Measurements from ENCODE around the gene PRAMEF4.
"Not testable (repeated sequence)": the region's sequence is repeated elsewhere in the genome, so short reads cannot be mapped to it uniquely, and the experiment has no call there.

The PRAMEF4 gene

DNA sequence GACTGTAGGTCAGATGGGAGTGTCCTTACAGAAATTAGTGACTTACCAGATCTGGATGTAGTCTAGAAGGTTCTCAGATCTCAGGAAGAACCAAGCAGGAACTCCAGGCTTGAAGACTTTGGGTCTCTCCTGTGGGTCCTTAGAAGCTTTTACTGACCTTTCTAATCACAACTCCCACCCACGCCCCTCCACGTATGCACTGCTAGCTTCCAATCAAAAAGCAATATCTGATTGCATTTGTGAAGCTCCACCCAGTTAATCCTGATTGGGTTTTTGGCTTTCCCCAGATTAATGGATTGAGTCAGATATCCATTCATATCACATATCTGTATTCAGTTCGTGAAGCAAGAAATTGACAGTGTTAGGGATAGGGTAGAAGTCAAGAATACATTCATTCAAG, at the start of gene PRAMEF4:
TSS of gene PRAMEF4 (minus strand) at position 101 of the 400 bp plus-strand sequence. CDS start 2,807 bp downstream, outside the sequence.
- not testable (repeated sequence) for H3K36me3 ChIP-seq (ENCODE audit: control insufficient read depth, insufficient read depth, low read length); H3K27me3 ChIP-seq (ENCODE audit: control insufficient read depth, insufficient read depth, low read length); H3K9me3 ChIP-seq (ENCODE audit: control insufficient read depth, low read length); H3K4me3 ChIP-seq (ENCODE audit: low read length); H3K4me1 ChIP-seq (ENCODE audit: control insufficient read depth, insufficient read depth, low read length); H3K9ac ChIP-seq (ENCODE audit: low read length)

DNA sequence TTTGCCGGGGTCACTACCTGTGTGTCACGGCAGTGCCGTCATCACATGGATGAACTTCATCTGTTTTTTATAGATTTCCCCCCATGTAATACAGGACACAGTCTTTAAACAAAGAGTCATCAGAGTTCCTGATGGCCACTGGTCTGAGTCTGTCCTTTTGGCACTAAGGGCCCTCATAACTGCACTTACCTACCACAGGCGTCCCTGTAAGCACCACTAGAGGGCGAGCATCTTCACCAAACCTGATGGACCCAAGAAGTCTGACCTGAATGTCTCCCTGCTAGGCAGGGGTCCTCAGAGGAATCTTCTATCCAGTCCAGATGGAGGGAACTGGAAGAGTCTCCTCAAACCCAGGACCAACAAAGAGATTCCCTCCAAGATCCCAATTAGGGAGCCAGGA, 38.4 kb upstream of the PRAMEF4 start:
- not testable (repeated sequence) for H3K4me3 ChIP-seq (ENCODE audit: low read length); H3K36me3 ChIP-seq (ENCODE audit: control insufficient read depth, insufficient read depth, low read length); H3K4me1 ChIP-seq (ENCODE audit: control insufficient read depth, insufficient read depth, low read length); H3K9me3 ChIP-seq (ENCODE audit: control insufficient read depth, low read length); H3K27me3 ChIP-seq (ENCODE audit: control insufficient read depth, insufficient read depth, low read length); H3K9ac ChIP-seq (ENCODE audit: low read length)

DNA sequence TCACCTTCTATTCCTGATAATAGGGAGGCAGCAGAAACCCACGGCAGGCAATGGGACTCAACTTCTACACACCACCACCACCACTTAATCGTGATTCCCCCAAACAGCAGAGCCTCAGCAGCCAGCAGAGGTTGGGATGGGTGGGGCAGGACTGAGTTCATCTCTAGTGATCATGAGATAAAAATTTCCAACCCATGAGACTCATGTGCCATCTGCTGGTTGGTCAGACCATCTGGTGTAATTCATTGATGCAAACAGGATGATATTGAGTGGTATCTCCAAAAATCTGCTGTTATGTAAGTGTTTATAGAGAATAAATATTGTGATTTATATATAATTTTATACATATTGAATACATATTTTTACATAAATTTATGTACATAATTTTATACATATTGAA, 35.7 kb upstream of the PRAMEF4 start:
- H3K27me3 ChIP-seq (ENCODE audit: control insufficient read depth, insufficient read depth, low read length); H3K36me3 ChIP-seq (ENCODE audit: control insufficient read depth, insufficient read depth, low read length); H3K4me3 ChIP-seq (ENCODE audit: low read length); H3K4me1 ChIP-seq (ENCODE audit: control insufficient read depth, insufficient read depth, low read length); H3K9ac ChIP-seq (ENCODE audit: low read length); H3K9me3 ChIP-seq (ENCODE audit: control insufficient read depth, low read length): not testable (repeated sequence)

DNA sequence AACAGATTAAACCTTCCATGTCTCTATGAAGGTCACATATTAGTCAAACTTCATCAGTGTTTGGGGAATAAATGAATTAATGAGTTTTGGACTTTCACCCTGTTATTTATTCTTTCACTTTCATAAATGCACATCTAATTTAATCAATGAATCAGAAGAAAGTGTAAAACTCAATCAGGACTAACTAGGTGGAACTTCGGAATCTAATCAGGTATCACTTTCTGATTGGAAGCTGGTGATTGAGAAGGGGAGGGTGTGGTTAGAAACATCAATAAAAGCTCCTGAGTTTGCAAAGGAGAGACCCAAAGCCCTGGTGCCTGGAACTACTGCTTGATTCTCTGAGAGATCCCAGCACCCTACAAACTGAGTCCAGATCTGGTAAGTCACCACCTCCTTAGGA, 30.3 kb upstream of the PRAMEF4 start, which contains the start of gene PRAMEF7:
TSS of gene PRAMEF7 (plus strand) at position 301 of the 400 bp plus-strand sequence. CDS start 1,083 bp downstream, outside the sequence.
- not testable (repeated sequence) for H3K4me3 ChIP-seq (ENCODE audit: low read length); H3K9ac ChIP-seq (ENCODE audit: low read length); H3K27me3 ChIP-seq (ENCODE audit: control insufficient read depth, insufficient read depth, low read length); H3K4me1 ChIP-seq (ENCODE audit: control insufficient read depth, insufficient read depth, low read length); H3K9me3 ChIP-seq (ENCODE audit: control insufficient read depth, low read length); H3K36me3 ChIP-seq (ENCODE audit: control insufficient read depth, insufficient read depth, low read length)

DNA sequence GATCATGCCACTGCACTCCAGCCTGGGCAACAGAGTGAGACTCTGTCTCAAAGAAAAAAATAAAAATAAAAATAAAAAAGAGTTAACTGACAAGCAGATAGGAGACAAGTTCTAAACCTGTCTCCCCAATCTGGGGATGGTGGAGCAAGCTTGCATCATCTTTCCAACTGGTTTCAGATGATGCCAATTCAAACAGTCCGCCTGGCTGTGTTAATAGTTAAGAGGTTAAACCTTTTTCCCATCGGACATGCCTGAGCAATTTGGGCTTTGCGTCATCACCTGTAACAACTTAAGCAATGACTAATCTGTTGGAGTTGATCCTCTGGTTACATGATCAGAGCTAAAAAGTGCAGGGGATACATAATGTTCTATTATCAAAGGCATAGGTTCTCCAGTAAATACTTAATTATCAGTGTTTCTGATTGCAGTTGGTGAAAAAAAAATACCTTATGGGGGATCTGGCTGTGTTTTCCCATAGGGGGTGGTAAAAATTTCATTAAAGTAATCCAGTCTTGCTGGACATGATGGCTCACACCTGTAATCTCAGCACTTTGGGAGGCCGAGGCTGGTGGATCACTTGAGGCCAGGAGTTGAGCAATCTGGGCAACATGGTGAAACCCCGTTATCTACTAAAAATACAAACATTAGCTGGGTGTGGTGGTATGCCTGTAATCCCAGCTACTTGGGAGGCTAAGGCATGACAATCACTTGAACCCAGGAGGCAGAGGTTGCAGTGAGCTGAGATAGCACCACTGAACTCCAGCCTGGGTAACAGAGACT, 18.0 kb upstream of the PRAMEF4 start:
- H3K27me3 ChIP-seq (ENCODE audit: control insufficient read depth, insufficient read depth, low read length); H3K36me3 ChIP-seq (ENCODE audit: control insufficient read depth, insufficient read depth, low read length); H3K9me3 ChIP-seq (ENCODE audit: control insufficient read depth, low read length); H3K4me1 ChIP-seq (ENCODE audit: control insufficient read depth, insufficient read depth, low read length); H3K4me3 ChIP-seq (ENCODE audit: low read length); H3K9ac ChIP-seq (ENCODE audit: low read length): not testable (repeated sequence)

DNA sequence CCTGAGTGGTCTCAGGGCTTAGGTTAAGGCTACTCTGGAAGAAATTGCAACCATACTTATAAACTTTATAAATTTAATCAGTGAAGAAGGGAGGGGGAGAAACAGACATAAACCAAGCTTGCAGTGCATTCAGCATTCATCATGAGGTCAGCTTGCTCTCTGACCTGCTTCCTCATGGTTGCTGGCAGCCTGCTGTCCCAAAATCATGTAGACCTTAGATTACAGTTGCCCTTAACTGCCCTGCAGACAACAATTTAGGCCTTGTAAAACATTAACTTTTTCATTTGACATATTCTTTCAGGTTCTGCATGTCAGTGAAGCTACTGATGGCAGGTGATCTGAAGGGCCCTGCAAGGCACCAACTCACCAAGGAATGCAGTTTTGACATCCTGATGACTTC, 13.2 kb upstream of the PRAMEF4 start:
- not testable (repeated sequence) for H3K9ac ChIP-seq (ENCODE audit: low read length); H3K4me3 ChIP-seq (ENCODE audit: low read length); H3K9me3 ChIP-seq (ENCODE audit: control insufficient read depth, low read length); H3K4me1 ChIP-seq (ENCODE audit: control insufficient read depth, insufficient read depth, low read length); H3K36me3 ChIP-seq (ENCODE audit: control insufficient read depth, insufficient read depth, low read length); H3K27me3 ChIP-seq (ENCODE audit: control insufficient read depth, insufficient read depth, low read length)

DNA sequence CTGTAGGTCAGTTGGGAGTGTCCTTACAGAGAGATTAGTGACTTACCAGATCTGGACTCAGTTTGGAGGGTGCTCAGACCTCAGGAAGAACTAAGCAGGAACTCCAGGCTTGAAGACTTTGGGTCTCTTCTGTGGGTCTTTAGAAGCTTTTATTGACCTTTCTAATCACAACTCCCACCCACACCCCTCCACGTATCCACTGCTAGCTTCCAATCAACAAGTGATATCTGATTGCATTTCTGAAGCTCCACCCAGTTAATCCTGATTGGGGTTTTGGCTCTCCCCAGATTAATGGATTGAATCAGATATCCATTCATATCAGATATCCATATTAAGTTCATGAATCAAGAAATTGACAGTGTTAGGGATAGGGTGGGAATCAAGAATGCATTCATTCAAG, 12.2 kb upstream of the PRAMEF4 start, which contains the start of gene PRAMEF10:
TSS of gene PRAMEF10 (minus strand) at position 101 of the 400 bp plus-strand sequence. CDS start 2,423 bp downstream, outside the sequence.
- not testable (repeated sequence) for H3K36me3 ChIP-seq (ENCODE audit: control insufficient read depth, insufficient read depth, low read length); H3K4me1 ChIP-seq (ENCODE audit: control insufficient read depth, insufficient read depth, low read length); H3K9ac ChIP-seq (ENCODE audit: low read length); H3K9me3 ChIP-seq (ENCODE audit: control insufficient read depth, low read length); H3K4me3 ChIP-seq (ENCODE audit: low read length); H3K27me3 ChIP-seq (ENCODE audit: control insufficient read depth, insufficient read depth, low read length)

DNA sequence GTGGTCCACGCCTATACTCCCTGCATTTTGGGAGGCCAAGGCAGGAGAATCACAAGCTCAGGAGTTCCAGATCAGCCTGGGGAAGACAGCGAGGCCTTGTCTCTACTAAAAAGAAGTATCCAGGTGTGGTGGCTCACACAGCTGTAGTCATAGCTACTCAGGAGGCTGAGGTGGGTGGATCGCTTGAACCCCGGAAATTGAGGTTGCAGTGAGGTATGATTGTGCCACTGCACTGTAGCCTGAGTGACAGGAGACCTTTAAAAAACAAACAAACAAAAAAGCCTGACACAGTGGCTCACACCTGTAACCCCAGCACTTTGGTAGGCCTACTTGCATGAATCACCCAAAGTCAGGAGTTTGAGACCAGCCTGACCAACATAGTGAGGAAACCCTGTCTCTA, 7.5 kb downstream of the PRAMEF4 start:
- H3K9ac ChIP-seq (ENCODE audit: low read length); H3K4me3 ChIP-seq (ENCODE audit: low read length); H3K27me3 ChIP-seq (ENCODE audit: control insufficient read depth, insufficient read depth, low read length); H3K9me3 ChIP-seq (ENCODE audit: control insufficient read depth, low read length); H3K36me3 ChIP-seq (ENCODE audit: control insufficient read depth, insufficient read depth, low read length); H3K4me1 ChIP-seq (ENCODE audit: control insufficient read depth, insufficient read depth, low read length): not testable (repeated sequence)

DNA sequence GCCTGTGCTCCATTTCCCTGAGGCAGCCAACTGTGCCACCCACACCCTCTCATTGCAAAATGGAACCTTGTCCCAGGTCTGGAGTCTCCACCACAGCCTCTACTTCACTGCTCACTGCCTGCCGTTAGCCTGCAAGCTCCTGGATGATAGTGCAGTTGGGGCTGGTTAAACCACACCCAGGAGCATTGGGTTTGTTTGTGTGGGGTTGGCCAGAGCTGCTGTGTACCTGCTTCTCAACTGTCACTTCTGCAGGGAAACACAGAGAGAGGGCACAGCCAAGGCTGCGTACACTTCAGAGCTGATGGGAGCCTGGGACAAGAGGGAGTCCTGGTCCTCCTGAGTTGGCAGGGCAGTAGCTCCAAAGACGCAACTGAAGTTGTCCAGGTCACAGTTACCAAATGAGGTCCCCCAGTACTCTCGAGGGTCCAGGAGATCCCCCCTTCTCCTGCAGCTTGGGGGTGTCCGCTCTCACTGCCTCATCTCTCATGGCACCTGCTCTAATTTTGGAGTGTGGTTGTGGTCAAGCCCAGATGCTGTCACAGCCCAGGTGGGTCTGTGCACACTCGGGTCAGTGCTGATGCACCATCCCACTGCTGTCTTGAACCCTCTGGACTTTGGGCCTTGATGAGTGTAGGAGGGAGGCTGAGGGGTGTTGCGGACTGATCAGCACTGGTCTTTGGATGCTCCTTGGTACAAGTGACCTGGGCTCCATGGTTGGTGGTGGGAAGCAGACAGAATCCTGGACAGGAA, 22.7 kb downstream of the PRAMEF4 start:
- H3K36me3 ChIP-seq (ENCODE audit: control insufficient read depth, insufficient read depth, low read length); H3K4me1 ChIP-seq (ENCODE audit: control insufficient read depth, insufficient read depth, low read length); H3K9ac ChIP-seq (ENCODE audit: low read length); H3K9me3 ChIP-seq (ENCODE audit: control insufficient read depth, low read length); H3K4me3 ChIP-seq (ENCODE audit: low read length); H3K27me3 ChIP-seq (ENCODE audit: control insufficient read depth, insufficient read depth, low read length): not testable (repeated sequence)

DNA sequence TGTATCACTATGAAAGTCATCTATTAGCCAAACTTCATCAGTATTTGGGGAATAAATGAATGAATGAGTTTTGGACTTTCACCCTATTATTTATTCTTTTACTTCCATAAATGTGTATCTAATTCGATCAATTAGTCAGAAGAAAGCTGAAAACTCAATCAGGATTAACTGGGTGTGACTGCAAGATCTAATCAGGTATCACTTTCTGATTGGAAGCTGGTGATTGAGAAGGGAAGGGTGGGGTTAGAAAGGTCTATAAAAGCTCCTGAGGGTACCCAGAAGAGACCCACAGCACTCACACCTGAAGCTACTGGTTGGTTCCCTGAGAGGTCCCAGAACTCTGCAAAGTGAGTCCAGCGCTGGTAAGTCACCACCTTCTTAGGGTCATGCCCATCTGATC, 29.2 kb downstream of the PRAMEF4 start, which contains the start of gene PRAMEF2:
TSS of gene PRAMEF2 (plus strand) at position 301 of the 400 bp plus-strand sequence. CDS start 1,924 bp downstream, outside the sequence.
- not testable (repeated sequence) for H3K9me3 ChIP-seq (ENCODE audit: control insufficient read depth, low read length); H3K4me3 ChIP-seq (ENCODE audit: low read length); H3K27me3 ChIP-seq (ENCODE audit: control insufficient read depth, insufficient read depth, low read length); H3K9ac ChIP-seq (ENCODE audit: low read length); H3K4me1 ChIP-seq (ENCODE audit: control insufficient read depth, insufficient read depth, low read length); H3K36me3 ChIP-seq (ENCODE audit: control insufficient read depth, insufficient read depth, low read length)

DNA sequence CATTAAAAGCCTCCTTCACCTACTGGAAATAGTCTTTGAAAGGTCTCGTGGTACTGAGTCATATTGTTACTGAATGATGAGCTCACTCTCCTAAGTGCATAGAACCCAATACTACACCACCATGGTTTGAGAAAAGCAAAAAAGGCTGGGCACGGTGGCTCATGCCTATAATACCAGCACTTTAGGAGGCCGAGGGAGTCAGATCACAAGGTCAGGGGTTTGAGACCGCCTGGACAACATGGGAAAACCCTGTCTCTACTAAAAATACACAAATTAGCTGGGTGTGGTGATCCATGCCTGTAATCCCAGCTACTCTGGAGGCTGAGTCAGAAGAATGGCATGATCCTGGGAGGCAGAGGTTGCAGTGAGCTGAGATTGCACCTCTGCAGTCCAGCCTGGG, 34.2 kb downstream of the PRAMEF4 start:
- Histone ChIP-seq H3K36me3 (ENCODE audit: control insufficient read depth, insufficient read depth, low read length) (no peaks in the 10 kb centered on the region), H3K27me3 (ENCODE audit: control insufficient read depth, insufficient read depth, low read length) (no peaks in the 10 kb centered on the region), H3K9me3 (ENCODE audit: control insufficient read depth, low read length) (no peaks in the 10 kb centered on the region), H3K4me3 (ENCODE audit: low read length) (no peak overlapping the region), H3K4me1 (ENCODE audit: control insufficient read depth, insufficient read depth, low read length) (no peaks in the 10 kb centered on the region), H3K9ac (ENCODE audit: low read length) (no peak overlapping the region)

DNA sequence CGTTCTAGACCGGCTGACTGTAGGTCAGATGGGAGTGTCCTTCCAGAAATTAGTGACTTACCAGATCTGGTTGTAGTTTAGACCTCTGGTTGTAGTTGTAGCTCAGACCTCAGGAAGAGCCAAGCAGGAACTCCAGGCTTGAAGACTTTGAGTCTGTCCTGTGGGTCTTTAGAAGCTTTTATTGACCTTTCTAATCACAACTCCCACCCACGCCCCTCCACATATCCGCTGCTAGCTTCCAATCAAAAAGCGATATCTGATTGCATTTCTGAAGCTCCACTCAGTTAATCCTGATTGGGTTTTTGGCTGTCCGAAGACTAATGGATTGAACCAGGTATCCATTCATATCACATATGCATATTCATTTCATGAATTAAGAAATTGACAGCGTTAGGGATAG, 37.4 kb downstream of the PRAMEF4 start, which contains the start of gene HNRNPCL1:
TSS of gene HNRNPCL1 (minus strand) at position 101 of the 400 bp plus-strand sequence. CDS start 431 bp downstream, outside the sequence.
- H3K4me1 ChIP-seq (ENCODE audit: control insufficient read depth, insufficient read depth, low read length); H3K9me3 ChIP-seq (ENCODE audit: control insufficient read depth, low read length); H3K4me3 ChIP-seq (ENCODE audit: low read length): not testable (repeated sequence)

More for the DNA sequence above, 37.4 kb downstream of the PRAMEF4 start, which contains the start of gene HNRNPCL1:
- not testable (repeated sequence) for H3K9ac ChIP-seq (ENCODE audit: low read length); H3K27me3 ChIP-seq (ENCODE audit: control insufficient read depth, insufficient read depth, low read length); H3K36me3 ChIP-seq (ENCODE audit: control insufficient read depth, insufficient read depth, low read length)
